ENCODE results near the gene SNX32. TPM values are rescaled to one million over a fixed set of nuclear protein-coding genes. Genes with fewer than 3 reads are reported as not detected.
A peak's percentile ranks its signal among the peaks of the same experiment; 100 is the strongest.

SNX32 gene
- total and polyA plus RNA-seq, 8 donors: 0.24 to 4.4 (median 2.7) TPM

DNA sequence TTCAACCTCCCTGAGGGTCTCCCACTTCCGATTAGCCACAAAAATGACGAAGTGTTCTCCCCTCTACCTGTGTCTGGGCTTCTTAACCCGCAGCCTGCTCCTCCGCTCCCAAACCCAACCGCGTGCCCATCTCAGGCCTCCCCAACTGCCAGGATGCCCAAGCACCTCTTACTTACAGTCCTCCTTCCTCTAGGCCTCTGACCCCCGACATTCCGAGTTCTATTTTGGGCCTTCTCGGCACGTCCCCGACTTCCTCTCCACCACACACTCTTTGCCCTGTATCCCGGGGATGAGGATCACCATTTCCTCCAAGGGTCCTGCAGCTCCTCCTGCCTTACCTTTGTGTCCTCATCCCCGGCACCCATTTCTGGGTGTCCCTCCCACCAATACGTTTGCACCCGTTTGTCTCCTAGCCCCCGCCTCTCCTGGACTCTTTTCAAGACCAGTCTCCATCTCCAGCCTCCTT, 26.1 kb downstream of the SNX32 start:
- ATAC-seq (no peak), DNase-seq (peak in 1 of 4 donors; percentile 79)
- Histone ChIP-seq H3K9me3 (no peaks in the 10 kb centered on the region), H3K27ac (peak overlapping the region; percentile 95 to 99), H3K4me1 (peaks cover 19 to 68% of the 10 kb centered on the region in 2 donors), H3K27me3 (no peaks in the 10 kb centered on the region), H3K36me3 (peaks cover 6 to 47% of the 10 kb centered on the region in 2 donors), H3K4me3 (peak overlapping the region; percentile 78 to 96)
- intact Hi-C loops (cut with DNase I): no loop called here
- TF ChIP-seq CTCF (IDR thresholded peaks at IDR 0.05): no peak

GRCh38 chr11:65860278-65861164, 26.8 kb downstream of the SNX32 start, which contains the start of gene MUS81:
Gene MUS81 (plus strand): TSS chr11:65860433. CDS start chr11:65860754, 321 bp downstream.
- peak; percentile 70 for ATAC-seq
- TF ChIP-seq CTCF (IDR thresholded peaks at IDR 0.05): peak; percentile 89 to 93
- intact Hi-C loops (cut with DNase I): no loop called here
- H3K4me1 ChIP-seq: peaks cover 19 to 61% of the 10 kb centered on the region in 2 donors
- peaks cover 0 to 47% of the 10 kb centered on the region in 2 donors for H3K36me3 ChIP-seq
- H3K4me3 ChIP-seq: peak within 1 kb of the TSS; percentile 78 to 96
- no peaks in the 10 kb centered on the region for H3K27me3 ChIP-seq
- DNase-seq: peak; percentile 93 to 98 (median 96)
- peak within 1 kb of the TSS; percentile 95 to 99 for H3K27ac ChIP-seq
- no peaks in the 10 kb centered on the region for H3K9me3 ChIP-seq

DNA sequence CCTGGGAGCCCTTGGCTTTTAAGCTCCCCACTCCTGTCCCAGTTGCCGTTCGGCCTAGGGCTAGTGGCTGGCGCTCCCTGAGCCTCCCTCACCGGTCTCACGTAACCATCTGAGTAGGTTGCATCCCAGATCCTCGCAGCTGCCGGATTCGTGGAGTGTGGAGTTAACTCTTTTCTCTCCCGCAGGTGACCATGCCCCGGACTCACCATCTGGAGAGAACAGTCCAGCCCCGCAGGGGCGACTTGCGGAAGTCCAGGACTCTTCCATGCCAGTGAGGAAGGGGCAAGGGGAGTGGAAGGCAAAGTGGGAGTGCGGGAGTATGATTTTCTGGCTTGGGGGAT, 27.4 kb downstream of the SNX32 start:
- intact Hi-C loops (cut with DNase I): no loop called here
- H3K36me3 ChIP-seq: peaks cover 0 to 47% of the 10 kb centered on the region in 2 donors
- peak overlapping the region; percentile 78 to 96 for H3K4me3 ChIP-seq
- TF ChIP-seq CTCF (IDR thresholded peaks at IDR 0.05): no peak
- H3K27me3 ChIP-seq: no peaks in the 10 kb centered on the region
- no peaks in the 10 kb centered on the region for H3K9me3 ChIP-seq
- H3K4me1 ChIP-seq: peaks cover 15 to 55% of the 10 kb centered on the region in 2 donors
- ATAC-seq: no peak
- H3K27ac ChIP-seq: peak overlapping the region; percentile 95 to 99
- DNase-seq: no peak

- H3K36me3 ChIP-seq: peaks cover 0 to 51% of the 10 kb centered on the region in 2 donors
- peak overlapping the region; percentile 78 to 96 for H3K4me3 ChIP-seq
Measured at GRCh38 chr11:65861533-65862183, 27.9 kb downstream of the SNX32 start.

More at GRCh38 chr11:65861533-65862183, 27.9 kb downstream of the SNX32 start:
- DNase-seq (peak in 1 of 4 donors; percentile 65), ATAC-seq (no peak)
- peaks cover 10 to 50% of the 10 kb centered on the region in 2 donors for H3K4me1 ChIP-seq
- intact Hi-C loops (cut with DNase I): no loop called here
- TF ChIP-seq CTCF (IDR thresholded peaks at IDR 0.05): no peak
- peak overlapping the region in 1 of 2 donors; percentile 99 for H3K27ac ChIP-seq
- H3K9me3 ChIP-seq: no peaks in the 10 kb centered on the region
- H3K27me3 ChIP-seq: no peaks in the 10 kb centered on the region

All from left lung (tissue), 10 donors.